NCI-H128 (cell line): Measurements from ENCODE around the gene CD247.

Source experiments
- DNase-seq: peaks from one replicate; lab custom pipeline; 2025; ENCODE audit not compliant: unreplicated experiment; lab: John Stamatoyannopoulos, UW

The CD247 gene

GRCh38 chr1:167463875-167464575 lies 54.3 kb downstream of the CD247 start:
- DNase-seq, result no peak

GRCh38 chr1:167463080-167463479 lies 55.2 kb downstream of the CD247 start:
- no peak for DNase-seq

GRCh38 chr1:167462341-167462740 lies 56.0 kb downstream of the CD247 start:
- DNase-seq, result no peak

- no peak for DNase-seq
Observed at GRCh38 chr1:167460836-167461235, 57.5 kb downstream of the CD247 start.

- DNase-seq, result no peak
Observed at GRCh38 chr1:167457936-167458584, 60.3 kb downstream of the CD247 start.

GRCh38 chr1:167456926-167457325 lies 61.4 kb downstream of the CD247 start:
- no peak for DNase-seq

- DNase-seq, result no peak
Observed at GRCh38 chr1:167456524-167456923, 61.8 kb downstream of the CD247 start.

GRCh38 chr1:167455786-167456446 lies 62.4 kb downstream of the CD247 start:
- DNase-seq, result no peak

- DNase-seq, result peak; percentile 25
Observed at GRCh38 chr1:167454894-167455785, 63.2 kb downstream of the CD247 start.

- DNase-seq, result no peak
Observed at GRCh38 chr1:167454304-167454893, 63.9 kb downstream of the CD247 start.

- no peak for DNase-seq
Observed at GRCh38 chr1:167453123-167453522, 65.2 kb downstream of the CD247 start.

GRCh38 chr1:167452483-167452882 lies 65.8 kb downstream of the CD247 start:
- DNase-seq, result no peak

GRCh38 chr1:167450843-167451242 lies 67.5 kb downstream of the CD247 start:
- no peak for DNase-seq

- DNase-seq, result no peak
Observed at GRCh38 chr1:167447521-167448136, 70.7 kb downstream of the CD247 start.

- DNase-seq, result no peak
Observed at GRCh38 chr1:167446966-167447365, 71.4 kb downstream of the CD247 start.

- DNase-seq, result no peak
Observed at GRCh38 chr1:167443757-167444156, 74.6 kb downstream of the CD247 start.

- DNase-seq, result no peak
Observed at GRCh38 chr1:167442854-167443565, 75.3 kb downstream of the CD247 start.

- DNase-seq, result peak; percentile 60
Observed at GRCh38 chr1:167442142-167442848, 76.0 kb downstream of the CD247 start.

- DNase-seq, result no peak
Observed at GRCh38 chr1:167441222-167441621, 77.1 kb downstream of the CD247 start.
